ENCODE results near the gene SERPINA12.

- no peak for TF ChIP-seq EZH2phosphoT487 (IDR thresholded peaks at IDR 0.05; ENCODE audit: borderline replicate concordance, low read length)
- TF ChIP-seq CTCF (IDR thresholded peaks at IDR 0.05; ENCODE audit: low read depth, low read length, poor library complexity, severe bottlenecking) = no peak
Measured at GRCh38 chr14:94547726-94548125, 38.5 kb upstream of the SERPINA12 start.
